LNCaP clone FGC (cell line): Measurements from ENCODE around the gene IGLL1.

Source experiments
- DNase-seq: peaks from one replicate; pipeline ENCODE4 v3.0.0-alpha.2; 2011; ENCODE audit warnings: low read depth
- H3K4me3 ChIP-seq: 2 replicates; pipeline ENCODE4 v1.5.1; 2011; ENCODE audit warnings: mild to moderate bottlenecking, low read depth, low read length, control low read depth
- CTCF ChIP-seq: IDR thresholded peaks from 2 replicates; pipeline ENCODE4 v1.5.1; 2012; ENCODE audit warnings: mild to moderate bottlenecking; ENCODE audit not compliant: control insufficient read depth, insufficient read depth; ENCODE audit errors: extremely low read depth

IGLL1 gene

GRCh38 chr22:23571486-23571885, 8.6 kb downstream of the IGLL1 start:
- no peak overlapping the region for H3K4me3 ChIP-seq
- no peak for TF ChIP-seq CTCF
- no peak for DNase-seq

DNA sequence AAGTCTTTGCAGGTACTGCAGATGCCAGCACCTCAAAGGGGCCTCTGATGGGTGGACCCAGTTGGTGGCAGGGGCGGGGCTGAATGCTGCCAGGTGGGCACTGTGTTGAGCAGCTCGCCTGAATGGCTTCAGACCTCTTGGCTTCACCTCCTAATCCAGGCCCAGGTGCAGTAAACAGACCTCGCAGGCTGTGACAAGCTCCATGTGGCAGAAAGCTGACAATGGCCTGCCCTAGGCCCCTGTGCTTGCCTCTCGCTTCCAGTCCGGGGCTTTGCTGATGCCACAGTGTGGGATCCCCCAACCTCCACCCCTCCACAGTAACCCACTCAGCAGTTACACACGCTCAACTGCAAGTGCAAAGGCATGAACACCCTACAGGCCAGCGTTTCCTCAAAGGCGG, 9.4 kb downstream of the IGLL1 start:
- no peak for TF ChIP-seq CTCF
- no peak overlapping the region for H3K4me3 ChIP-seq
- no peak for DNase-seq

DNA sequence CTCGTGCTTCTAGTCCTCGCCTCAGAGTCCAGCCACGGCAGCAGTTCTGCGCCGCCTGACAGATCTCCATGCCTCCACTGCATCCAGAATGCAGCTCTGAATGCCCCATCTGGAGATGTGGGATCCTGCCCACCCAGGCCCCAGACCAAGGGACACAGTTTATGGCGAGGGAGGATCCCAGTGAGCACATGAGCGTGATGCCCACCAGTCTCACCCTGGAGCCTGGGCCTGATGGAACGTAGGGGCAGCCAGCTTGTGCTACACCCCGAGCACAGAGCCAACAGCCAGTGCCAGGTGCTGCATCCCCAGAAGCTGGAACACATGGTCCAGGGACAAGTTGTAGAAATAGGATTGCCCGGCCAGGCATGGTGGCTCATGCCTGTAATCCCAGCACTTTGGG, 10.4 kb downstream of the IGLL1 start:
- no peak overlapping the region for H3K4me3 ChIP-seq
- TF ChIP-seq CTCF: no peak
- DNase-seq: no peak

DNA sequence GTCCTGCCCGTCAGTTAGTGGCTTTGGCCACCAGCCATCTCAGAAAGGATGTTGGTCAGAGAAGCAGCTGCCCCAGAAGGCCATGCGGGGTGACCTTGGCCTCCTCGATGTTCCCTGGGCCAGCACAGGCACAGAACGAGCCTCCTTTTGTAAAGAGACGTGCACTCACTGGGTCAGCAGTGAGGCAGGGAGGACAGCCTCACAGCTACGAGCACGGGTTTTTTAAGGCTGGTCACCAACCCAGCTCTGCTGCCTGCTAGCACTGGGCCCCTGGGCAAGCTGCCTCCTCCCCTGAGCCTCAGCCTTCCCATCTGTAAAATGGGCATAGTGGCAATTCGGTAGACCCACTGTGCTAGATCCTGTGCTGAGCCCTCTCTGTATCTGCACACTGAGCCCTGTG, 10.8 kb downstream of the IGLL1 start:
- DNase-seq: no peak
- H3K4me3 ChIP-seq: no peak overlapping the region
- TF ChIP-seq CTCF: no peak

- TF ChIP-seq CTCF: no peak
- DNase-seq: no peak
- no peak overlapping the region for H3K4me3 ChIP-seq
These were observed 13.2 kb downstream of the IGLL1 start for GRCh38 chr22:23566705-23567475.

DNA sequence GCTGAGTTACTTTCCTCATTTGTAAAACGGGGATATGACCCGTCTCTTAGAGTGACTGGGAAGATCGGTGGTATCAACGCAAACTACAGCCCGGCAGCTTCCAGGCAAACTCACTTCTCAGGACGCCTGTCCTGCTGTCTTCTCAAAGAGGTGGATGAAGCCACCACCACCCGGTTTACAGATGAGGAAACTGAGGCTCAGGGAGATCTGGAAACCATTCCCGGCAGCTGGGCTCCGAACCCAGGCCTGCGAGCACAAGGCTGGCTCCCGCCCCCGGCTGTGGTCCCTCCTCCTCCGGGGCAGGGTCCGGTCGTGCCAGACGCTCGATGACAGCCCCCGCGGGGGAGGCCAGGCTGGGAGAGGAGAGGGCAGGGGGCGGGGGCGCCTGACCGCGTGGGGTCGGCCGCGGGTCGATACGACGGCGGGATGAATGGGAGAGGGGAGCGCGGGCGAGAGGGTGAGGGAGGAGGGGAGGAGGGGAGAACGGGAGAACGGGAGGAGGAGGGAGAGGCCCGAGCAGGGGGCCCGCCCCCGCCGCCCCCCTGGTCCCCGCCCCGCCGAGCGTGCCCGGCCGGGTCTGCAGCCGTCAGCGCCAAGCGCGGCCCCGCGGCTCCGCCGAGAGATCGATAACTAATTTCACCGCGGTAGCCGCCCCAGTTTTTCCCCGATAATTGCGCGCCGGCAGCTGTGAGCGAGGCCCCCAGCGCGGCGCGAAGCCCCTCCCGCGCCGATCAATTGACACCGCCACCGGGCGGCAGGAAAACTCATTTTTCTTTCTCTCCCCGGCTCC, 14.0 kb downstream of the IGLL1 start:
- DNase-seq: no peak
- no peak overlapping the region for H3K4me3 ChIP-seq
- no peak for TF ChIP-seq CTCF
